NCI-H2081 treated with DMSO at 0.1 percent for 48 hours (cell line): Measurements from ENCODE around the gene XYLT1.

Experiments
- DNase-seq: peaks from one replicate; lab custom pipeline; 2025; lab: John Stamatoyannopoulos, UW

XYLT1 gene

GRCh38 chr16:17083628-17084027 is 387.1 kb downstream of the XYLT1 start:
- DNase-seq: no peak

GRCh38 chr16:17082095-17082882 is 388.5 kb downstream of the XYLT1 start:
- DNase-seq: no peak

GRCh38 chr16:17080105-17080504 is 390.7 kb downstream of the XYLT1 start:
- DNase-seq: no peak

- DNase-seq: no peak
These were observed 391.7 kb downstream of the XYLT1 start for GRCh38 chr16:17078931-17079631.

DNA sequence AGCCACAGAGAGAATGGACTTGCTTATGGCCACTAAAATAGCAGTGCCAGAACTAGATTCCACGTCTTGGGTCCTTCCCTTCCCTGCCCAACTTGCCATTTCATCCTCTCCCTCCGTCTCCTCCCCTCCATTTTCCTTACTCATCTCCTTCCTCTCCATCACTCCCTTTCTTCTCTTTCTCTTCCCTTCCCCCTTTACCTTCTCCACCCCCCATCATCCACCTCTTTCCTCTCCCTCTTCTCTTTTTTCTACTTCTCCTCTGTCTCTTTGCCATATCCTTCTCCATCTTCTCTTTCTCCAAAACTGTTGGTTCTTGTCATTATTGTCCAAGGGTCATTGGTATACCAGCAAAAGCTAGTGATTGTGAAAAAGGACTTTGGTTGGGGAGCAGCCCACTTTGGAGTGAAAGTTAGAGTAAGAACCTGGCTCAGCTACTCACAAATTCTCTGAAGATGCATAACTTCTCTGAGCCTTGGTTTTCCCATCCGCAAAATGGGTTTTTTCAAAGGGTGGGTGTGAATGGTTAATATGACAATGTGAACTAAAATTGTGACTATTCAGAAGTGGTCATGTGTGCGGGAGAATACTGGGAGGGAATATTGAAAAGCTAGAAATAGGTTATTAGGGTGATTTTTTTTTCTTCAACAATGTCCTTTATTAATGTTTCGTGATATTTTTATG is 393.8 kb downstream of the XYLT1 start:
- DNase-seq: no peak

DNA sequence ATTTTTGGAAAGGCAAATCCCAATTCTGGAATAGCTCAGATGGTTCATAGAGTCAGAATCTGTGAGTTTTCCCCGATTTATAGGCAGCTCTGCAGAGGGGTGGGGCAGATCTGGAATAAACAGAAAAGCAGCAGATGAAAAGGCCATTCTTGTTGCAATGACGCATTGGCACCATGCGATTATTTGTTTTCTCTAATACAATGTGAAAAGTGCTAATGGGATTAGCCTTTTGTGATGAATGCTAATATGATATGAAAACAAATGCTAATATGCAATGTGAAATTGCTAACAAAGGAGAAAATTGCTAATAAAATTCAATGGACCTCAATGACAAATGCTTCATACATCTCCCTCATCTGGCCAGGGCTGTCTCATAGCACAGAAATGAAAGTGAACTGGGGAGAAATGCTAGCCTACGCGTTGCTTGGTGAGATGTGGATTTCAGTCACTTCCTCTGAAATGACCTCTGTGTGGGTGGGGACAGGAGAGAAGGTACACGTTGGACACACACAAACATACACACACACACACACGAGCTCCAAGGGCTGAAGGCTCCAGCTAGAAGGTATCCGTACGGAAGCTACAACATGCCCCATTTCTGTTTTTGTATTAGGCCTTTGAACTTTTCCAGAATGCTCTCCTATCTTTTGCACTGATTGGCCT is 394.5 kb downstream of the XYLT1 start:
- no peak for DNase-seq

GRCh38 chr16:17072104-17072503 is 398.7 kb downstream of the XYLT1 start:
- DNase-seq: no peak

- DNase-seq: no peak
These were observed 399.7 kb downstream of the XYLT1 start for GRCh38 chr16:17070882-17071592.

DNA sequence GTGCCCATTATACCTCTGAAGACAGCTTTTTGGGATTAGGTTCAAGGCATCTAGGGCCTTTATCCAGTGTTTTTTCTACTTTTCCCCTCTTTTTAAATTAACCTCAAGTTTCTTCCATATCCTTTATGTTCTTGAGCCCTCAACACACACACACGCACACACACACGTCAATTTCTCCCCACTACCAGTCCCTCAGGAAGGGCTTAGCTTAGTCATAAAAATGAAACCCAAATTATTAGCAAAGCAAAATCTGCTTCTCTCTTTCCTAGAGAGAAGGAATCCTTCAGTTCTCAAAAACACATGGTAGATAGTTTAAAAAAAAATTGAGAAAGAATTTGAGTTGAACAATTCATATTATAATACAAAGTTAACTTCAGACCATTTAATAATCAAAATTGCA is 401.1 kb downstream of the XYLT1 start:
- no peak for DNase-seq

GRCh38 chr16:17068524-17068923 is 402.2 kb downstream of the XYLT1 start:
- DNase-seq: no peak

- DNase-seq: no peak
These were observed 402.9 kb downstream of the XYLT1 start for GRCh38 chr16:17067882-17068281.

DNA sequence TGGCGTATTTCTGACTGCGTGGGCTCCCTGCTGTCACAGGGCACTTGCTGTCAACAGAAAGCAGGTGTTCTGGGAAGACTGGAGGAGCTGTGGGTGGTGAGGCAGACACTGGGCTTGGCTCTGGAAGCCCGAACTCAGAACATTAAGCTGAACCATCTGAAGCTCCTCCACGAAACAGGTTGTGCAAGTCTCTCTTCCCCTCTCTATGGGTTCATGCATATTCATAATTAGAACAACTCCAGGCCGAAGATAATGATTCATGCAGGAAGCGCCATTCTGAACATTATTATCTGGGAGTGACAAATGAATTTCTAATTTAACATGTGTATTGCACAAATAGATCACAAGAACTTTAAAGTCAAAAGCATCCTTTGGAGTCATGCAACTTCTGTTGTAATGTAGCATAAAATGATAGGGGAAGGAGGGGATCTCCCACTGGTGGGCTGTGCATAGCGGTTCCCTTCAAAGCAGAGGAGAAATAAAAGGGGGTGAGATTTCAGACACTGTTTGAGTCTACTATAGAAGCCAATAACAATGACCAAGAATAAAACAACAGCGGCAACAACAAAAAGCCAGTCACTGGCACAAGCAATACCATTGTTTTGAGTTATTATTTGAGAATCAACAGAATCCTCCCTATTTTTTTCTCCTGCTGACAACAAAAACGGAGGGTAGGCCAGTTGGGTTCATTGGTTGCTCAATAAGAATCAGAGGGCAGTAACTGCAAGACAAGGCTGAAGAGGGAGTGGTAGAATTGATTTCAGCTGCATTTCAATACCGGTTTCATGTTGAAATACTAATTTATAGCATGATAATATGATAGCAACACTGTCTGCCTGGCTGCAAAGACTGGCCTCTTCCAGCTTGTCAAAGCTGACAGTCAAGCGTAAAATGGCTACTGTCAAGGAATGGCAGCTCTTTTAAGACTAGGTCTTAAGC is 407.3 kb downstream of the XYLT1 start:
- DNase-seq: no peak

- no peak for DNase-seq
These were observed 408.1 kb downstream of the XYLT1 start for GRCh38 chr16:17062676-17063075.

GRCh38 chr16:17061326-17061725 is 409.4 kb downstream of the XYLT1 start:
- no peak for DNase-seq

DNA sequence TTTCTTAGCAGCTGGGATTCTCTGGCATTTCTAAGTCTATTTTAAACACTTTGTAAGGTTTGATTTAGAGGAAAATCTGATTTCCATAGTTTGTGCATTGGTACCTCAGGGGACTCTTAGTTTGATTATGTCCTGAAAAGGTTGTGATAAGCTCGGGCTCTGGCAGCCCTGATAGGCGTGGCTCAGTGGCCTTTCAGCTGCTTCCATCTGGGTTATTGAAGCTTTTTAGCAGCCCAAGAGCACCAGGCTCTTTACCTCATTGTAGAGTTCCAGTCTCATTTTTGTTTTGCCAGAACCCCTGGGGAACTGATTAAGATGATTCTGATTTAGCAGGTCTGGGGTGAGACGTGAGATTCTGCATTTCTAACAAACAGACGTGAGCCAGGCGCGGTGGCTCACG is 412.3 kb downstream of the XYLT1 start:
- DNase-seq: no peak

GRCh38 chr16:17056666-17057065 is 414.1 kb downstream of the XYLT1 start:
- DNase-seq: no peak

DNA sequence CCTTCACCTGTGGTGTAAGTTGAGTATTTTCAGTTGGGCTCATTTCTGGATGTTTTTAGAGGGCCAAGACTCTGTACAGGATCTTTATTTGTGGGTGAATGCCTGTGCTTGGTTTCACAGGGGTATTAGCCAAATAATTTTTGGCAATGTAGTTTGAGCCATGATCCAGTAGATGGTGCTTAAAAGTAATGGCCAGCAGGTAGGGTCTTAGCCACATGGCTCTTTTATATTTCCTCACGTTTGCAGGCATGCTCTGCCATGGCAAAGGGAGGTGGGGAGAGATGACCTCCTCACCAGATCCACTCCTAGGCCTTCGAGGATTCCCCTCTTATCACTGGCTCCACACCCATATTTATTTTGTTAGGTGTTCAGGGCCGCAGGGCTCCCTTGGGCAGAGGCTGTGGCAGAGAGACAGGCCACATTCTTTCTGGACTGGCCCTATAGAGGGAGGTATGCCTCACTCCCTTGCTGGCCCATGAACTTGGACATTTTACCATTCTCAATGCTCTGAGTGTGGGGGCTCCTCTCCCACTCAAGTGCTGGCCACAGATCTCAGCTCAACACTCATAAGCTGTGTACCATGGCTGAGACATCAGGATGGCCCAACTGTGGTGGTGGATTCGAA is 417.1 kb downstream of the XYLT1 start:
- no peak for DNase-seq
